PC-3 (cell line): ENCODE measurements around the gene CLASP1.

ENCODE experiments used
- CTCF ChIP-seq: fragments of 300-600 bp; sonication (generic); conservative IDR thresholded peaks from 2 replicates; pipeline ENCODE4 v1.5.1; 2017; ENCODE audit warnings: antibody characterized with exemption, low read depth, mild to moderate bottlenecking, low read length
- EZH2 ChIP-seq: fragments of 300-600 bp; sonication (generic); IDR thresholded peaks from one replicate; pipeline ENCODE4 v1.6.1; 2017; ENCODE audit warnings: antibody characterized with exemption, mild to moderate bottlenecking, low read length; ENCODE audit not compliant: unreplicated experiment

GRCh38 chr2:121363632-121364420 is 285.4 kb downstream of the CLASP1 start:
- TF ChIP-seq CTCF = no peak
- TF ChIP-seq EZH2 = no peak
